Hematopoietic multipotent progenitor cell treated with erythropoietin and hydrocortisone succinate and interleukin-3 and kit ligand, for 8 days (in vitro differentiated cells): ENCODE data around the gene SLC22A5.

Source experiments
- DNase-seq: peaks from one replicate; pipeline ENCODE4 v3.0.0-alpha.2; 2015

The SLC22A5 gene

DNA sequence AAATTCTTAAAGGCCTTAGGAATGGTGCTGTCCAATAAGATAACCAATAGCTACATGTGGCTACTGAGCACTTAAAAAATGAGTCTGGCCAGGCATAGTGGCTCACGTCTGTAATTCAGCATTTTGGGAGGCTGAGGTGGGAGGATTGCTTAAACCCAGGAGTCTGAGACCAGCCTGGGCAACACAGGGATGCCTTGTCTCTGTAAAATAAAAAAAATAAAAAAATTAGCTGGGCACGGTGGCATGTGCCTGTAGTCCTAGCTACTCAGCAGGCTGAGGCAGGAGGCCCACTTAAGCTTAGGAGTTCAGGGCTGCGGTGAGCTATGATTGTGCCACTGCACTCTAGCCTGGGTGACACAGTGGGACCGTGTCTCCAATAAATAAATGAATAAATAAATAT, 1.3 kb upstream of the SLC22A5 start:
- no peak for DNase-seq

DNA sequence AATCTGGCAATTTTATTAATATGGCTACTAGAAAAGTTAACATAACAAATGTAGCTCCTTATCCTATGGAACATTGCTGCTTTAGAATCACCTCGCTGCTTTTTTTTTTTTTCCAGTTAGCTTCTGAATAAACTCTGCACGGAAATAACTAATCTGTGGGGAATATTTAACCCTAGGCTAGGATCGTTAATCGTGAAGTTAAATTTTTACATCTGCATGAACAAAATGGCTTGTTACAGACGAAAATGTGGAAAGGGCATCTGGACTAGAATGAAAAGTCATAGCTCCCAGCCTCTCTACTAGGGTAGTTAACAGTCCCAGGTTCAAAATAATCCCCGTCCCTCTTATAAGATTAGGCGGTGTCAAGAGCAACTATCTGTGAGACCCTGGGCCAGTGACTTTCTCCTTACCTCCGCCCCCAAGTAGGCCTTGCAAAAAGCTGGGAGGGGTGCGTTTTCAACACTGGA, 470 bp upstream of the SLC22A5 start:
- DNase-seq = peak; percentile 52

DNA sequence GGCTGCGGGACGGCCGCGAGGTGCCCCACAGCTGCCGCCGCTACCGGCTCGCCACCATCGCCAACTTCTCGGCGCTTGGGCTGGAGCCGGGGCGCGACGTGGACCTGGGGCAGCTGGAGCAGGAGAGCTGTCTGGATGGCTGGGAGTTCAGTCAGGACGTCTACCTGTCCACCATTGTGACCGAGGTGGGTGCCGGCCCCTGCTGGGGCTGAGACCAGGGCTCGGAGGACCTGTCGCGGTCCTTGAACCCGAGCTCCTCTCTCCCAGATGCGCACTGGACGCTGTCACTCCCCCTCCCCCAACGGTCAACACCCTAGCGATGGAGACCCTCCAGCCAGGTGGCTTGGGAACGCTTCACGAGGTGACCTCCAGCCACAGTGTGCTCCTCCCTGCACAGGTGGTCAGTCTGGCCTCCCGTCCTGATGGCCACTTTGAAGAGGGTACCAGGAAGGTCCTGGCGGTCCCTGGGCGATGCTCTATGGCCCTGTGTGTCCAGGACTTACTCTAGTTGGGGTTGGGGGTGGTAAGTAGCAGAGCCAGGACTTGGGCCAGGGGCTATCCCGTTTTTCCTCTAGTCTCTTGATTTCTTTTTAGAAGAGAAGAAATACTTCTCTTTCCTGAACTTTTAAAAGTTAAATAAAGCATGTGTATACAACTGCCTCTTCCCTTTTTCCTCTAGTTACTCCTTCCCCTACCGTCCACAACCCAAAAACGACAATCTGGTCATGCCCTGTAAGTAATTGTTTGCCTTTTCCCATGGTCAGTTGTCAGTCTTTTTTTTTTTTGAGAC, 866 bp downstream of the SLC22A5 start:
- DNase-seq = no peak

DNA sequence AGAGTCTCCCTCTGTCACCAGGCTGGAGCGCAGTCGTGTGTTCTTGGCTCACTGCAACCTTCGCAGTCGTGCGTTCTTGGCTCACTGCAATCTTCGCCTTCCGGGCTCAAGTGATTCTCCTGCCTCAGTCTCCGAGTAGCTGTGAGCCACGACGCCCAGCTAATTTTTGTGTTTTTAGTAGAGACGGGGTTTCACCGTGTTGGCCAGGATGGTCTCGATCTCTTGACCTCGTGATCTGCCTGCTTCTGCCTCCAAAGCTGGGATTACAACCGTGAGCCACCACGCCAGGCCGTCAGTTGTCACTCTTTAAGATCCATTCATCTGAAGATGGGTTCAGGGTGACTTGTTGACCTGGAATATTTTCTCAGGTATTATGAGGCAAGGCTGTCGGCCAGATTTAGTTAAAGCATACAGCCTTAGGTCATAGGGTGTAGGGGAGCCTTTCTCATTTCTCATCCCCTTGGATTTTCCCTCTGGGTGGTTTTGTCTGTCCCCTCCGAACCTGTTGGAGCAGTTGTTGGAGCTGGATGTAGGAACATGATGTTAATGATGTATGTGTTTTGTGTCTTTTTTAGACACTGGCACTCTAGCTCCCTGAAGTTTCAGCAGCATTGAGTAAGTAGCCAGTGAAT, 1.6 kb downstream of the SLC22A5 start:
- DNase-seq = no peak

- no peak for DNase-seq
These were observed 2.1 kb downstream of the SLC22A5 start for GRCh38 chr5:132371603-132371994.

DNA sequence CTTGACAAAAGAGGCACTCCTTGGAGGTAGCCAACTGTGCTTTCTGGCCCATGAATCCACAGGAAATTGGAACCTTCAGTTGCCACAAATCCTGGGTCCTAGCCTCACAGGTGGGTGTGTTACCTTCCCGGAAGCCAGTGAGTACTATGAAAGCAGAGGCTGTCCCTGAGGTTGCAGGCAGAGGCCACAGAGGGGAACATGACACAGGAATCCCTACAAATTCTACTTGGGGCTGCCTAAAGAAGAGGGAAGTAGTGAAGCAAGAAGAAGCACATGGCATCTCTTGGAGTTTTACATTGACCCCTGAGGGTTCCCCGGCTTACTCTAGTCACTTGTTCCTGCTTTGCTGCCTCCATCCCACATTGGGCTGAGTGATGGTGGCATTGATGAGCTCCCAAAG, 2.6 kb downstream of the SLC22A5 start:
- no peak for DNase-seq

GRCh38 chr5:132372542-132372941, 3.0 kb downstream of the SLC22A5 start:
- no peak for DNase-seq

- DNase-seq = no peak
These were observed 6.4 kb downstream of the SLC22A5 start for GRCh38 chr5:132375957-132376356.

GRCh38 chr5:132376694-132377641, 7.5 kb downstream of the SLC22A5 start:
- DNase-seq = no peak

DNA sequence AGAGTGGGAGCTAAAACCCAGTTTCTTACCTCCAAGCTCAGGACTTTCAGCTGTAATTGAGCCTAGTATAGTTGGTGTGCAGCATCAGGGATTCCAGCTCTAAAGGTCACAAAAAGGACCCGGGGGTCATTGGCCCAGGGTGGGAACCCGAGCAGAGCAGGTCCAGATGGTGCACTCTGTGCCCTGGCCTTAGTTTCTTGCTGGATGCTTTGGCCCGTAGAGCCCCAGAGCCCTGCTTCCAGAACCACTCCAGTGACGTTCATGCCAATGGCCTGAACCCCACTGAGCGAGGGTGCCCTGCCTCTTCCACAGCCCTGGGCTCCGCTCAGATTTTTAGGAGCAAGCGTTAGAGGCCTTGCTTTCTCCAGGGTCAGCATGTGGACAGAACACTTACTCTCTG, 8.2 kb downstream of the SLC22A5 start:
- DNase-seq = no peak

DNA sequence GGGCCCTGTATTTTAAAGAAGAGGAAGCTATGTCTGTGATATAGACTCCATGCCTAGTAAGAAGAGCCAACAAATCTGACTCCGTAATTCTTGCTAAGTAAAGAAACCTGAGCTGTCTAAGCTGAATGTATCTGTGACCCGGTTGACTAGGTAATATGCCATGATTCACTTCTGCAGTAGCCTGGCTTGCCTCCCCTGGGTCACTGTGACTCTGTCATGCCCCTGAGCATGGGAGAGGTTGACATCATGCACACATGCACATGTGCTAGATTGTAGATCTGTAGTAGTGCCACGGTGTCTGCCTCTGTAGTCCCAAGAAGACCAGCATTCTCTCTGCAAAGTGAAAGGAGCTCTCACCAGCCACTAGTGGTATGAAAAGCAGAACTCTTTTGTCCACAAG, 9.1 kb downstream of the SLC22A5 start:
- DNase-seq = no peak

GRCh38 chr5:132380047-132380446, 10.5 kb downstream of the SLC22A5 start:
- DNase-seq = no peak

DNA sequence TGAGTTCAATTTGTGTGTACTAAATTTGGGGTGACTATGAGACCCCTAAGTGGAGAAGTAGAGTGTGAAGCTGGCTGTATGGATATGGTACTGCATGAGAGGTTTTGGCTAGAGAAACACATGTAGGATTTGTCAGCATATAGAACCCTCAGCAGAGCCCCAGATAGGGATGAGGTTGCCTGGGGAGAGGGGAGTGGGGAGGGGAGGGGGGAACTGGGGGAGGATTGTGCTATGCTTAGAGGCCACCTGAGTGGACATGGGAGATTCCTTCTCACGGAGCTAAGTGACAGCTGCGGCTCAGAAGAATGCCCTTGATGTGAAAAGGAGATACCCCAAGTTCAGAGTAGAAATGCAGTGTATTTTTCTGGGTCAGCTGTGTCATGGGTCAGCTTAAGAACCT, 11.2 kb downstream of the SLC22A5 start:
- no peak for DNase-seq

GRCh38 chr5:132381614-132382013, 12.1 kb downstream of the SLC22A5 start:
- DNase-seq = no peak

GRCh38 chr5:132383261-132383660, 13.8 kb downstream of the SLC22A5 start:
- DNase-seq = no peak

- DNase-seq = no peak
These were observed 14.5 kb downstream of the SLC22A5 start for GRCh38 chr5:132383984-132384383.

GRCh38 chr5:132384506-132385050, 15.1 kb downstream of the SLC22A5 start:
- DNase-seq = peak; percentile 95

GRCh38 chr5:132385326-132386105, 16.0 kb downstream of the SLC22A5 start:
- peak; percentile 92 for DNase-seq

DNA sequence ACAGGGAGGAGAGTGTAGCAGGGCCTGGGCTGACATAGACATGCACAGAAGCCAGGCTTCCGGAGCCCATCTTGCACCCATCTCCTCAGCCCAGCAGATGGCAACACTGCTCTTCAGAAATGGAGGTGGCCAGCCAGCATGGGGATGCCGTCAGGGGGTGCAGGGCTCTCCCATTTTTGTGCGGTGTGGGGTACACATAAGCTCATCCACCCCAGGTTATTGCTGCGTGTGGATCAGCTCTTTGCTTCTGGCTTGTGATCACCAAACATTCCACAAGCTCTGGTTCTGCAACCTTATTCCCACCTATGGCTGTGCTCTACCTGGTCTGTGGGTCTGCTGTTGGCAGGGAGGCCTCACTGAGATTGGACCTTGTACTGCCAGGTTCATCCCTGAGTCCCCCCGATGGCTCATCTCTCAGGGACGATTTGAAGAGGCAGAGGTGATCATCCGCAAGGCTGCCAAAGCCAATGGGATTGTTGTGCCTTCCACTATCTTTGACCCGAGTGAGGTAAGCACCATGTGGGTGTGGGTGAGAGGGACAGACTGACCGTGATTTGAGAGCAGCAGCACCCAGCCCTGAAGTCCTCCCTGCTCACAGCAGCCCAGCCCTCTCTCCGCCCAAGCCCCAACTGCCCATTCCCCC, 17.3 kb downstream of the SLC22A5 start:
- DNase-seq = peak; percentile 86

- no peak for DNase-seq
These were observed 18.2 kb downstream of the SLC22A5 start for GRCh38 chr5:132387640-132388117.

GRCh38 chr5:132388244-132389050, 18.9 kb downstream of the SLC22A5 start:
- no peak for DNase-seq
